ENCODE data around the gene CALR. TPM values are rescaled to one million over a fixed set of nuclear protein-coding genes. Genes with fewer than 3 reads are reported as not detected.

CALR gene
- total and polyA plus RNA-seq, 4 donors = 415 to 1,551 (median 801) TPM

DNA sequence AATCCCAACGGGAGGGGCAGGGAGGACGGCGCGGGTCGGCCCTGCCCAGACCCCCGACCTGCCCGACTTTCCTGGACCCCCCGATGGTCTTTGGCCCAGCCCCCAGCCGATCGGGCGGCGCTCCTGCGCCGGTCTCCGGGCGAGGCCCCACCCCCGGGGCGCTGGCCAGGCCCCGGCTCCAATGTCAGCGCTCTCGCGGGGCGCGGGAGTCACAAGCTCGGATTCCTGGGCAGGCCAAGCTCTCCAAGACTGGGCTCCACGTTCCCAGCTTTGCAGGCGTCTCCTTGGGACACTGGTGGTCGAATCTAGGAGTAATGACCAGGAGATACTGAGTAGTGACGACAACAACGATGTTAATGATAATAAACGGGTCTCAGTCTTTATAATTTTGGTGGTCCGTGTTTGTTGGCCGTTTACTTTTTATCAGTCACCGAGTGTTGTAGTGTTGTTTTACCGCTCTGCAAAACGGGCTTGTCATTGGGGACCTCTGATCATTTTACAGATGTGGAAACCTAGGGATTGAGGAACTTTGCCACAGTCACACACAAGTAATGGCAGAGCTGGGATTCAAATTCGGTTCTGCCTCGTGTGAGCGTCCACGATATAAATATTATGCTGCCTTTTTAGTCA is 7.8 kb downstream of the CALR start:
- Histone ChIP-seq H3K9me3 (ENCODE audit: control insufficient read depth in 4 of 4, insufficient read depth in 3 of 4, low read length in 3 of 4) (no peaks in the 10 kb centered on the region), H3K36me3 (ENCODE audit: control insufficient read depth in 4 of 4, insufficient read depth in 4 of 4, low read length in 4 of 4) (peaks cover 27 to 54% (median 44%) of the 10 kb centered on the region in 4 donors), H3K27ac (ENCODE audit: low read depth in 1 of 2, low read length in 1 of 2) (peak overlapping the region; percentile 80 to 95), H3K4me1 (ENCODE audit: control insufficient read depth in 5 of 5, insufficient read depth in 5 of 5, low read length in 5 of 5) (peaks cover 0 to 14% (median 7%) of the 10 kb centered on the region in 5 donors), H3K27me3 (ENCODE audit: control insufficient read depth in 3 of 3, insufficient read depth in 3 of 3, low read length in 2 of 3) (no peaks in the 10 kb centered on the region), H3K9ac (ENCODE audit: insufficient read depth in 1 of 2, low read length in 2 of 2) (peak overlapping the region; percentile 42 to 72), H3K4me3 (peak overlapping the region; percentile 85)
- DNase-seq (peak; percentile 75 to 84 (median 77)), ATAC-seq (ENCODE audit: insufficient read depth, low FRiP score) (peak; percentile 83)
- 1% methylated on average over 38 to 40 of the region's 40 CpGs for WGBS, 2 donors
- no peak for TF ChIP-seq CTCF (IDR thresholded peaks at IDR 0.05; ENCODE audit: control extremely low read depth, extremely low read depth)

DNA sequence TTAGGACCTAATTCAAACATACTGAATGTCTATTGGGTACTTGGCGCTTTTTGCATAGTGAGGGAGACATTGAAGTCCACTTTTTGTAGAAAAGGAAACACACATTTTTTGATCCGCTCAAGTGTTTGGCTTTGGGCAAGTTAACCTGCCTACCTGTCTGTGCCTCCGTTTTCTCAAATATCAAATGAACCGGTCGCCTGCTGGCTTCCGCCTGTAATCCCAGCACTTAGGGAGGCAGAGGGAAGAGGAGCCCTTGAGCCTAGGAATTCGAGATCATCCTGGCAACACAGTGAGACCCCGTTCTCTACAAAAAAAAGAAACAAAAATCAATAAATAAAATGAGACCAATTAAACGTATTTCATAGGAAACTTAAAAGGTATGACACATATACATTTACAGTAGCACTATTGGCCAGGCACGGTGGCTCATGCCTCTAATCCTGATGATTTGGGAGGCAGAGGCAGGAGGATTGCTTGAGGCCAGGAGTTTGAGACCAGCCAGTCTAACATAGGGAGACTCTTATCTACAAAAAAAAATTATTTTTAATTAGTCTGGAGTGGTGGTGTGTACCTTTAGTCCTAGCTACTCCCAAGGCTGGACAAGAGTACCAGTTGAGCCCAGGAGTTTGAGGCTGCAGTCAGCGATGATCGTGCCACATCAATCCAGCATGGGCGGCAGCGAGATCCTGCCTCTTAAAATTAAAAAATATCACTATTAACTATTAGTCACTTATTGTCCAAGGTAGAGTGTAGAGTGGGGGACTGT is 8.5 kb downstream of the CALR start:
- Histone ChIP-seq H3K27ac (ENCODE audit: low read depth in 1 of 2, low read length in 1 of 2) (peak overlapping the region in 1 of 2 donors; percentile 95), H3K9me3 (ENCODE audit: control insufficient read depth in 4 of 4, insufficient read depth in 3 of 4, low read length in 3 of 4) (no peaks in the 10 kb centered on the region), H3K27me3 (ENCODE audit: control insufficient read depth in 3 of 3, insufficient read depth in 3 of 3, low read length in 2 of 3) (no peaks in the 10 kb centered on the region), H3K4me3 (peak overlapping the region; percentile 85), H3K36me3 (ENCODE audit: control insufficient read depth in 4 of 4, insufficient read depth in 4 of 4, low read length in 4 of 4) (peaks cover 27 to 50% (median 42%) of the 10 kb centered on the region in 4 donors), H3K4me1 (ENCODE audit: control insufficient read depth in 5 of 5, insufficient read depth in 5 of 5, low read length in 5 of 5) (peaks cover 0 to 14% (median 7%) of the 10 kb centered on the region in 5 donors), H3K9ac (ENCODE audit: insufficient read depth in 1 of 2, low read length in 2 of 2) (peak overlapping the region; percentile 42 to 72)
- TF ChIP-seq CTCF (IDR thresholded peaks at IDR 0.05; ENCODE audit: control extremely low read depth, extremely low read depth) = no peak
- ATAC-seq (ENCODE audit: insufficient read depth, low FRiP score) = no peak
- DNase-seq = no peak
- 65 to 74% methylated on average over 14 of the region's 14 CpGs for WGBS, 2 donors

GRCh38 chr19:12947702-12948611 is 9.5 kb downstream of the CALR start:
- H3K27ac ChIP-seq (ENCODE audit: low read depth in 1 of 2, low read length in 1 of 2) = no peak overlapping the region

More at GRCh38 chr19:12947702-12948611, 9.5 kb downstream of the CALR start:
- no peak for TF ChIP-seq CTCF (IDR thresholded peaks at IDR 0.05; ENCODE audit: control extremely low read depth, extremely low read depth)
- no peak overlapping the region for H3K4me3 ChIP-seq
- 88 to 89% methylated on average over 27 to 28 of the region's 28 CpGs for WGBS, 2 donors
- H3K9ac ChIP-seq (ENCODE audit: insufficient read depth in 1 of 2, low read length in 2 of 2) = peak overlapping the region in 1 of 2 donors; percentile 27
- H3K4me1 ChIP-seq (ENCODE audit: control insufficient read depth in 5 of 5, insufficient read depth in 5 of 5, low read length in 5 of 5) = peaks cover 0 to 24% (median 7%) of the 10 kb centered on the region in 5 donors
- no peak for ATAC-seq (ENCODE audit: insufficient read depth, low FRiP score)
- DNase-seq = no peak
- no peaks in the 10 kb centered on the region for H3K9me3 ChIP-seq (ENCODE audit: control insufficient read depth in 4 of 4, insufficient read depth in 3 of 4, low read length in 3 of 4)
- H3K27me3 ChIP-seq (ENCODE audit: control insufficient read depth in 3 of 3, insufficient read depth in 3 of 3, low read length in 2 of 3) = no peaks in the 10 kb centered on the region
- H3K36me3 ChIP-seq (ENCODE audit: control insufficient read depth in 4 of 4, insufficient read depth in 4 of 4, low read length in 4 of 4) = peaks cover 27 to 49% (median 44%) of the 10 kb centered on the region in 4 donors

Data from lung (tissue), 12 donors.